Activated T-helper 2 cell treated with anti-CD3 and anti-CD28 coated beads, Interferon-gamma antibody, Interleukin-2, Interleukin-4, amounts not matched to agents 10 μg/mL and 5 μg/mL and 100 μg/mL, durations not matched to agents 14 hours and 24 hours and 36 hours (primary cell): Measurements from ENCODE around the gene CHRND. TPM values are rescaled to one million over a fixed set of nuclear protein-coding genes. Genes with fewer than 3 reads are reported as not detected.

Source experiments
- DNase-seq: peaks from one replicate; pipeline ENCODE4 v3.0.0; 2021; ENCODE audit warnings: low spot score
- H3K27ac Mint-ChIP-seq: one replicate; pipeline ENCODE4 v1.8.0; 2021; ENCODE audit warnings: mixed read lengths
- H3K27me3 Mint-ChIP-seq: one replicate; pipeline ENCODE4 v1.8.0; 2021; ENCODE audit warnings: low read depth, mixed read lengths
- H3K36me3 Mint-ChIP-seq: one replicate; pipeline ENCODE4 v1.8.0; 2021; ENCODE audit warnings: low read depth, mixed read lengths
- H3K4me1 Mint-ChIP-seq: one replicate; pipeline ENCODE4 v1.8.0; 2021; ENCODE audit warnings: low read depth, mixed read lengths
- H3K4me3 Mint-ChIP-seq: one replicate; pipeline ENCODE4 v1.8.0; 2021; ENCODE audit warnings: low read depth, mild to moderate bottlenecking, moderate library complexity, mixed read lengths
- H3K9me3 Mint-ChIP-seq: one replicate; pipeline ENCODE4 v1.8.0; 2021; ENCODE audit warnings: mixed read lengths
- intact Hi-C: fragments of 100-400 bp; cut with micrococcal nuclease; formaldehyde crosslinking; loops from one replicate; pipeline ENCODE4 v1.15.1; 2023
- total RNA-seq: library from RNA; stranded (reverse); gene quantifications from 2 replicates; pipeline ENCODE4 v1.2.3, GENCODE V29; 2022

The CHRND gene
- total RNA-seq, 1 donor from 2014 or later = not detected

DNA sequence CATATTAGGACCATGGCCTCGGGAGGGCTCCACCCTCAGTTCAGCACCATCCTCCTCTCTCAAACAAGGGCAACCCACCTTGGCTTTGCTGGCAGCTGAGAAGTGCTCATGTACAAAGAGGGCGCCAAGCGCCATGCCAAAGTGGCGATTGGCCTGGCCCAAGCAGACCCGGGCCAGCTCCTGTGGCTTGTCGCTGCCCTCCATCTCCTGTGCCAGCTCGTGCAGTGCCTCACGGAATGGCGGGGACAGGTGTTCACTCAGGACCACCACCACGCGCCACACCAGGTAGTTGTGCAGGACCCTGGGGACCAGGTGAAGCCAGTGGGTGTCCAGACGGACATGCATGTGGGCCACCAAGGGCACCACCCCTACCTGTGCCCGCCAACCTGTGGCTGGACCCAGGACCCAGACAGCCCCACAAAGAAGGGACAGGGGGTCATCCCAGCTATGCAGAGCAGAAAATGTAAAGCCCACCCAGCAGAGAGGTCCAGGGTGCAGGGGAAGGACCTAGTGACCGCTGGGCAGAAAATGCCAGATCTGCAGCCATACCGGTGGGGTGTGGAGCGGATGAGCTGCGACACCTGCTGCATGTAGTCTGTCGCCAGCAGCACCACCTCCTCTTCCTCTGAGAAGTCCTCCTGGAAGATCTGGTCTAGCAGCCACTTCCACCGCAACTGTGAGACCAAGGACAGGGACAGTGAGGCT, 41.9 kb upstream of the CHRND start:
- intact Hi-C loops = loop anchor here (10.0 kb wide), 1 partner anchor 69 kb away; no protein-coding TSS in a partner anchor
- Mint-ChIP-seq H3K9me3 (no peaks in the 10 kb centered on the region), H3K27ac (no peak overlapping the region), H3K36me3 (no peaks in the 10 kb centered on the region), H3K4me1 (no peaks in the 10 kb centered on the region), H3K27me3 (peaks cover 29% of the 10 kb centered on the region), H3K4me3 (no peak overlapping the region)
- DNase-seq = no peak

DNA sequence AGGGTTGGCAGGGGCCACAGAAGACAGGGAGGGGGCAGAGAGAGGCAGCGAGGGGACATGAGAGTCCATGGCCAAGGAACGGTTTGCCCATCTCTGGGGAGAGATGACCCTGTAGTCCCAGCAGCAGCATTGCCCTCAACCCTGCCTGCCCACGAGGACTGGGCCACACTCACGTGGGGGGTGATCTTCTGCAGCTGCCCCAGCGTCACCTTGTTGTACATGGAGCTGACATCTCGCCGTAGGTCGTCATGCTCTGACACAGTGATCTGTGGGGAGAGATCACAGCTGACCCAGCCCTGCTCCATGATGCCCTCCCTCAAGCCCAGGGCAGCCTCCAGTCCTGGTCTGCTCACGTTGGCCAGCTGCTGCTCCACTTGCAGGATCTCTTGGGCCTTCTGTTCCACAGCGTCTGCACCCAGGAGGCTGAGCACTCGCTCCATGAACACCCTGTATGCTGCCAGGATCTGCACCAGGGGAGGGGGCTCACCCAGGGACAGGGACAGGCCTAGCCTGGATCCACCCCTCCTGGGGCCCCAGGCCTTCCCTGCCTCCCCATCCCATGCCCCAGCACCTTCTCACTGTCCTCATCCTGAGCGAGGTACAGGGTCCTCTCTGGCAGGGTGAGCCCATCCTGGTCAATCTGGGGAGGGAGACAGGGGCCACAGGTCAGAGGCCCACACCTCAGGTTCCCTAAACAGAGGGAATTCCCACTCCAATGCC, 41.2 kb upstream of the CHRND start:
- no peaks in the 10 kb centered on the region for H3K9me3 Mint-ChIP-seq
- no peaks in the 10 kb centered on the region for H3K36me3 Mint-ChIP-seq
- no peak overlapping the region for H3K27ac Mint-ChIP-seq
- intact Hi-C loops = loop anchor here (10.0 kb wide), 1 partner anchor 70 kb away; no protein-coding TSS in a partner anchor
- no peak for DNase-seq
- H3K4me1 Mint-ChIP-seq = no peaks in the 10 kb centered on the region
- H3K27me3 Mint-ChIP-seq = peaks cover 34% of the 10 kb centered on the region
- H3K4me3 Mint-ChIP-seq = no peak overlapping the region

DNA sequence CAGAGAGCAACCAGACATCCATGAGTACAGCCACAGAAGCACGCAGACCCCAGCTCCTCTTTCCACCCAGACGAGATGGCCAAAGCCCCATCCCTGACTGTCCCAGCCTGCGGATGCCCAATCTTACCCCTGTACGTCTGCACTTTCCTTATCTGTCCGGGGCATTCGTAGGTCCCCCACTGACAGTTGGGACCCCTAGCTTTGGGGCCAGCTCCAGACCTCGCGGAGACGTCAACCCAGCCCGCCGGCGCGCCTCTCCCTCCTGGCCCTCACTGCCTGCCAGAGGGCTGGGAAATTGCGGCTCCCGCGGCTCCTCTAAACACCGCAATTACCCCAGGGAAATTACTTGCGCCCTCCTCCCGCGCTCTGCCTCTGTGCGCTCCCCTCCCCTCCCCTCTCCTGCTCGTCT, 40.6 kb upstream of the CHRND start:
- Mint-ChIP-seq H3K27ac (no peak overlapping the region), H3K4me1 (no peaks in the 10 kb centered on the region), H3K9me3 (no peaks in the 10 kb centered on the region), H3K36me3 (no peaks in the 10 kb centered on the region), H3K4me3 (no peak overlapping the region), H3K27me3 (peaks cover 35% of the 10 kb centered on the region)
- intact Hi-C loops = loop anchor here (10.0 kb wide), 1 partner anchor 71 kb away; no protein-coding TSS in a partner anchor
- DNase-seq = no peak

DNA sequence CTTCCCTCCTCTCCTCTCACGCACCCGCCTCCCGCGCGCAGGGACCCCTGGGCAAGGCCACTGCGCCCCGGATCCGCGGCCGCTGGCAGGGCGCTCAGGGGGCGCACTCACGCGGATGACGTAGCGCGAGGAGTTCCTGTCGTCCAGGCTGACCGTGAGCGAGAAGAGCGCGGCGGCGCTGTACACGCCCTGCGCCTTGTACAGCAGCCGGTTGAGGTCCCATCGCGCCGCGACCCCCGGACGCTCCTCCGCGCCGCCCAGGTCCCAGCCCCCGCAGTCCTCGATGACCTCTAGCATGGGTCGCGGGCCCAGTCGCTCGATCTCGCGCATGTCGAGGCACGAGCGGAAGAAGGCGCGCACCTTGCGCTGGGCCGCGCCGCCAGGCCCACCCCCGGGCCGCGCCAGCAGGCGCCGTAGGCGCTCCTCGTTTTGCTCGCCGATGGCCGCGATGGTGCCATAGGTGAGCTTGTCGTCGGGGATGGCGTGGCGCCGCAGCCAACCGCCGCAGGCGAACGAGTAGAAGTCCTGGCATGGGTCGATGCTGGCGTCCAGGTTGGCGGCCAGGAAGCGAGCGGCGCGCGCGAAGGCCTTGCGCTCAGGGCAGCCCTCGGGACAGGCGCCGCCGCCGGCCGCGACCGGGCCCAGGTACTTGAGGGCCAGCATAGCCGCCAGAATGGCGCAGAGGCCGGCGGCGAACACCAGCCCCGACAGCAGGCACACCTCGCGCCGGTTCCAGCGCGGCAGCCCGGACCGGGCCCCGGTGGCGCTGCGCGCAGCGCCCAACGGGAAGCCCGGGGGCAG, 40.0 kb upstream of the CHRND start:
- Mint-ChIP-seq H3K27ac (no peak overlapping the region), H3K4me1 (no peaks in the 10 kb centered on the region), H3K4me3 (no peak overlapping the region), H3K9me3 (no peaks in the 10 kb centered on the region), H3K36me3 (no peaks in the 10 kb centered on the region), H3K27me3 (peaks cover 35% of the 10 kb centered on the region)
- no peak for DNase-seq
- intact Hi-C loops = loop anchor here (10.0 kb wide), 1 partner anchor 71 kb away; no protein-coding TSS in a partner anchor

DNA sequence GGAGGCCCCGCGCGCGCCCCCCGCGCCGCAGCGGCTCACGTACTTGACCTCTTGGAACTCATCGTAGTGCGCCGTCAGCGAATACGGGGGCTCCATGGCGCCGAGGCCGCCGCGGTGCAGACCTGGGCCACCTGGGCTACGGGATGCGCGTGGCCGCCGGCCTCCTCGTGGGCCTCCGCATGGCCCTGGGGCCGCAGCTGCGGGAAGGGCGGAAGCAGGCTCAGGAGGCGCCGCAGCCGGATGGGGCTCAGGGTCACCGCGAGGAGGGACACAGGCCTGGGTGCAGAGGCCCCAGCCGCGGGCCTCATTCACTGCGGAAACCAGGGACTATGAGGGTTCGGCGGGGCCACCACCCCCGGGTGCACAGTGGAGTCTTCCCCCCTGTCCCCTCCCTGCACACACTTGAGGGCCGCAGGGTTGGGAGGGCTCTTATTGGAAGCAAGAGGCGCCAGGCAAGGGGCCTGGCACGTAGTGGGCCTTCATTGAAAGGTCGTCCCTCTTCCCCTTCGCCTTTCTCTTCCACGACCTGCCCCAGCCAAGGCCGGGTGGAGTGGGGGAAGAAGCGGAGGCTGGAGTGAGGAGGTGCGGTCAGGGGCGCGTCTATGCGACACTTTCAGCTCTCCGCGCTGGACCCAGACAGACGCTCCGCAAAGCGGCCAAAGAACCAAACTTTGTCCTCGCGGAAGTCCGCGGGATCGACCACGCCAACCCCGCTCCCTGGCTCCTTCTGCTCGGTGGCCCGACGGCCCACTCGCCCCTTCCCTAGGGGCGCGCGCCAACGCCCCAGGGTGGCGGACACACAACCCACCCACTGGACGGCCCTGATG, 39.2 kb upstream of the CHRND start:
- no peak for DNase-seq
- intact Hi-C loops = loop anchor here (10.0 kb wide), 1 partner anchor 72 kb away; no protein-coding TSS in a partner anchor
- Mint-ChIP-seq H3K9me3 (no peaks in the 10 kb centered on the region), H3K27ac (no peak overlapping the region), H3K27me3 (peaks cover 35% of the 10 kb centered on the region), H3K4me3 (no peak overlapping the region), H3K36me3 (no peaks in the 10 kb centered on the region), H3K4me1 (no peaks in the 10 kb centered on the region)

DNA sequence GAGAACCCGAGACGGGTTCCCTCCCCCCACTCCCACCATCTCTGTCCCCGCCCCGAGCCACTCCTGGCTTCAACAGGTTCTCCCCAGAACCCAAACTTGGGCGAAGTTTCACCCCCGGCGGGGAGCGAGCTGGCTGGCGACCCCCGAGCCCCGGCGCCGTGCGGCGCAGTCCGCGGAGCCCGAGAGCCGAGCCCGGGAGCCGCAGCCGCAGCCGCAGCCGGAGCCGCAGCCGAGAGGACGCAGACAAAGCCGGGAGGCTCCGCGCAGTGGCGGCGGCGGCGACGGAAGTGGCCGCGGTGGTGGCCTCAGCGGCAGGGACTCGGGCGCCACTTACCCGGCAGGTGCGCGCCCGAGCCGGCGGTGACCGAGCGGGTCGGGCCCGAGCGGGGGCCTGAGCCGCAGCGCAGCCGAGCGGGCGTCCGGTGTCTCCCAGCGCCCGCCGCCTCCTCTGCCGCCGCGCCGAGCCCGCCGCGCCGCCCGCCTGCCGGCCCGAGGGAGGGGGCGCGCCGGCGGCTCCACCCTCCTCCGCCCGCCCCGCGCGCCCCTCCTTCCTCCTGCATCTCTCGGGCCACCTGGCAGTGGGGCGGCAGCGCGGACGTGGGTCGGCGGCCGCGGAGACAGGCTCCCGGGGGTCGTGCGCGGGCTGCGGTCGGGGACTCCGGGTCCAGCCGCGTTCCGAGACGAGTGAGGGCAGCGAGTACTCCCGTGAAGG, 38.4 kb upstream of the CHRND start, which contains the start of gene ECEL1:
Gene ECEL1, minus strand, starts transcription at position 450 of the 712 bp plus-strand sequence. CDS start 1,181 bp downstream, outside the sequence.
- H3K27me3 Mint-ChIP-seq = peaks cover 37% of the 10 kb centered on the region
- no peak within 1 kb of the TSS for H3K27ac Mint-ChIP-seq
- no peaks in the 10 kb centered on the region for H3K36me3 Mint-ChIP-seq
- no peaks in the 10 kb centered on the region for H3K9me3 Mint-ChIP-seq
- H3K4me1 Mint-ChIP-seq = no peaks in the 10 kb centered on the region
- intact Hi-C loops = loop anchor here (10.0 kb wide), 1 partner anchor 73 kb away; no protein-coding TSS in a partner anchor
- H3K4me3 Mint-ChIP-seq = no peak within 1 kb of the TSS
- no peak for DNase-seq

DNA sequence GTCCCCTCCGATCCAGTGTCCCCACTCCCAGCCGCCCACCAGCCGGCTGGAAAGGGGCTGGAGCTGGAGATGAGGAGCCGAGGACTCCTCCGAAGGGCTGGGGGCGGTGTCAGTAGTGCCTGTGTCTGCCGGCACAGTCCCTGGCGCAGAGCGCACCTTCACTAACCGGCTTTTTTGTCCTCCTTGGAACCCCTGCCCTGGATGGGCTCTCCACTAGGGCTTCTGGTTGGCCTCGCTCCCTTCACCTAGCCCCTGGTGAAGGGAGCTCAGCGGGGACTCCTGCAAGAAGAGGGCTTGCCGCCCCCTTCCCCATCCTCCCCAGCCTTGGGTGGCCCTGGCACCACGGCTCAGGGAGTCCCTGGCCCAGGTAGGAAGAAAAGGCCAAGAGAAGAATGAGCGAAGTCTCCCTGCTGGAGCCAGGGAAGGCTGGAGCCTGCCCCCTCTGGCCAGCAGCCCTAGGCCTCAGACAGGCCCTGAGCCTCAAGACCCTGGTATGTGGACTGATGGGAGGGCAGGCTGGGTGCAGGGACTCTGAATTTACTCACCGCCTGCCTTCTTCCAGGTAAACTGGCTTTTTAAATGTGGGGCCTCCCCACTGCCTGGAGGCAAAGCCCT, 37.8 kb upstream of the CHRND start:
- Mint-ChIP-seq H3K4me1 (no peaks in the 10 kb centered on the region), H3K36me3 (no peaks in the 10 kb centered on the region), H3K9me3 (no peaks in the 10 kb centered on the region), H3K4me3 (no peak overlapping the region), H3K27ac (no peak overlapping the region), H3K27me3 (peaks cover 38% of the 10 kb centered on the region)
- intact Hi-C loops = loop anchor here (10.0 kb wide), 1 partner anchor 73 kb away; no protein-coding TSS in a partner anchor
- no peak for DNase-seq

DNA sequence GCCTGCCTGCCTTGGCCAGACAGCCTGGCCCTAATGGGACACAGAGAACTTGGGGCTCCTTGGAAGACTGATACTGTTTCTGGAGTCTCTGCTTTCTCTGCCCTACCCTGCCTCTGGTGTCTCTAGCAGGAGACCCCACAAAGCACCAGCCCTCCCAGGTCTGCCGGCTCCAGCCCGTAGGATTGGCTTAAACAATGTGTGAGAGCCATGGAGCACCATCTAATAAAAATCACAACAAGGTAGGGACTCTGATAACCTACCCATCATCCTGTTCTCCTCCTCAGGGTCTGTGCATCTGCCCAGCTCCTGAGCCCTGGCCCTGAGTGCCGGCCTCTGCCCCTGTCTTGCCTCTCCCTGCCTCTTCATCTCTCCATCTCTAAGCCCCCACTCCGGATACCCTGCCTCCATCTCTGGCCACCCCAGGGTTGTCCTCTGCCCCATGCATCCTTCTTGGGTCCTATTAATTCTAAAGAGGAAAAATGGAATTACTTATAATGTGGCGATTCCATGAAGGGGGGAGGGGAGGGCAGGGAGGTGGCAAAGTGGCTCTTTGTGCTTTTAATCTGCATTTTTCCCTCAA, 37.1 kb upstream of the CHRND start:
- intact Hi-C loops = loop anchor here (10.0 kb wide), 1 partner anchor 74 kb away; no protein-coding TSS in a partner anchor
- no peaks in the 10 kb centered on the region for H3K4me1 Mint-ChIP-seq
- no peaks in the 10 kb centered on the region for H3K9me3 Mint-ChIP-seq
- no peak overlapping the region for H3K4me3 Mint-ChIP-seq
- H3K27me3 Mint-ChIP-seq = peaks cover 39% of the 10 kb centered on the region
- no peak for DNase-seq
- H3K36me3 Mint-ChIP-seq = no peaks in the 10 kb centered on the region
- H3K27ac Mint-ChIP-seq = no peak overlapping the region

DNA sequence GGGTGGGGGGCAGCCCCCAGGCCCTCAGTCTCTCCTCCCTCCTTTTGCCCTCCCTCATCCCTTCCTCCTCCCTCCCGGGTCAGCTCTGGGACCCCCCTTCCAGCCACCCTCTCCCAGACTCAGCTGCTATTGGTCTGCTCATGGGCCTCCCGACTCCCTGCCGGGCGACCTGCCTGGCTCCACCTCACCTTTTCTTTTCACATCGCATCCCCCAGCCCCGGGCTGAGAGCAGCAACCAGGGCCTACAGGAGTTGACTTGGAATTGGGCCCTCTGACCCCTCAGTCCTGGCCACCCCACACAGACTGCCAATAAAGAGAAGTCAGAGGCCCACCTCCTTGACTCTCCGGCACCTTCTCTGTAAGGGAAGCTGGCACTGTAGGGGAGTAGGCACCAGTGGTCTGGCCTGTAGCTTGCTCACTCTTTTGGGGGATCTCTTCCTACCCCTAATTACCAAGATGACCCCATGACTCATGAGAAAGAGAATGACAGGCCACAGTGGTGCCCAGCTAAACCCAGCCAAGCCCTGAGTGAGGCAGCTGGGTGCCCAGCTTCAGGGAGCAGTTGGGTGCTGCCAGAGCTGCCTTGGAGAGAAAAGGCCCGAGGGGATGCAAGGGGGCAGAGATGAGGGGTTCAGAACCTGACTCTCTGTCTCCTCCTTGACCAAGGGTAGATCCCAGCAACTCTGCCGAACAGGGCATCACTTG, 36.3 kb upstream of the CHRND start:
- peaks cover 31% of the 10 kb centered on the region for H3K27me3 Mint-ChIP-seq
- intact Hi-C loops = loop anchor here (10.0 kb wide), 1 partner anchor 75 kb away; no protein-coding TSS in a partner anchor
- no peak overlapping the region for H3K27ac Mint-ChIP-seq
- no peaks in the 10 kb centered on the region for H3K9me3 Mint-ChIP-seq
- DNase-seq = no peak
- no peaks in the 10 kb centered on the region for H3K4me1 Mint-ChIP-seq
- no peaks in the 10 kb centered on the region for H3K36me3 Mint-ChIP-seq
- no peak overlapping the region for H3K4me3 Mint-ChIP-seq

DNA sequence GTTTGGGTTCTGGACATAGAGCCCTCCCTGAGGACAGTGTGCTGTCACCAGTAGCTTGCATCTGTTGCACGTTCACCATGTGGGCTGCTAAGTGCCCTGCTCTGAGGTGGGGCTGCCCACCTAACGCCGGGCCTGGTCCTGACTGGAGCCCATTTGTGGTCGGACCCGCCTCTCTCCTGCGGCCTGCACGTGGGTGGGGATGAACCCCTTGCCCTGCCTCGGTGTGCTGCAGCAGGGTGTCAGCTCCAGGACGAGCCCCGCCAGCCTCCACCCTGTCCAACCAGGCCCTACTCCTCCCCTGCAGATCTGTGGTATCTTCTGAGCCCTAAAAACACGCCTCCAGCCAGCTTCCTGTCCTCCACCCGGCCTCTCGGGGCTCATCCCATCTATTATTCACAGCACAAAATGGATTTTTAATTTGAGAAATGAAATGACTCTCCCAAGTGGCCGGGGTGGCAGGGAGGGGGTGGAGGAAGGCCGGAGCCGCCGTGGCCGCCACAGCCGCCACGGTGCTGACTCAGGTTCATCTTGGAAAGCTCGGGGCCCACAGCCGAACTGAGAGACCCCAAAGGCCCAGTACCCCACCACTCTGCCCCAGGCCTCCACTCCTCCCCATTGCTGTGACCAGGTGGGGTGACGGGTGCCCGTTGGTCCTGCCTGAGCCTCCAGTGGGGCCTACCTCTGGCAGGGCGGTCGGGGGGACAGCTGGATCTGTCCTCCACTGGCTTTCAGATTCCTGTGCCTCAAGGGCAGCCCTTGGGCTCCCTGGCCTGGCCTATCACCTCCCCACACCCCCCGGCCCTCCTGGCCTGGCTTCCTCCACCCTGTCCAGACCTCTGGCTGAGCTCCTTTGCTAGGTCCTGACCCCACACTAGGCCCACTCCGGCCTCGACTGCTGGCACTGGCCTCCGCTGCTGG, 35.5 kb upstream of the CHRND start:
- no peak for DNase-seq
- no peaks in the 10 kb centered on the region for H3K9me3 Mint-ChIP-seq
- intact Hi-C loops = no loop called here

More for the DNA sequence above, 35.5 kb upstream of the CHRND start:
- Mint-ChIP-seq H3K4me3 (no peak overlapping the region), H3K36me3 (no peaks in the 10 kb centered on the region), H3K4me1 (no peaks in the 10 kb centered on the region), H3K27ac (no peak overlapping the region), H3K27me3 (peaks cover 23% of the 10 kb centered on the region)
